Stimulated activated CD4-positive, alpha-beta T cell treated with anti-CD3 and anti-CD28 coated beads, Interleukin-12 subunit alpha, Interleukin-12 subunit beta, amount 100 ng/mL, for 4 hours (primary cell): ENCODE measurements around the gene RNF181.
"Not testable (repeated sequence)": the region's sequence is repeated elsewhere in the genome, so short reads cannot be mapped to it uniquely, and the experiment has no call there.

Source experiments
- DNase-seq: peaks from one replicate; pipeline ENCODE4 v3.0.0-alpha.2; 2020

Gene RNF181

GRCh38 chr2:85615413-85615728 lies 19.8 kb downstream of the RNF181 start:
- no peak for DNase-seq

DNA sequence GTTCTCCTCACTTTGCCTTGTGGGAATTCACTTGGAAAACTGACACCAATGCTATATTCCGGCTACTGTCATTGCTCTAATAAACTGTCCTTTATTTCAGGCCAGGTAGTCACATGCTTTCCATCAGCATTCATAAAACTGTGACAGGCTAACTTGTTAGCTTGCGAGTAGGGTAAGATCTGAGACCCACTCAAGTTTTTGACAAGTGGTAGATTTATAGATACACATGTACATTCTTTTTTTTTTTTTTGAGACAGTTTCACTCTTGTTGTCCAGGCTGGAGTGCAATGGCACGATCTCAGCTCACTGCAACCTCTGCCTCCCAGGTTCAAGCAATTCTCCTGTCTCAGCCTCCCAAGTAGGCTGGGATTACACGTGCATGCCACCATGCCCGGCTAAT lies 22.2 kb downstream of the RNF181 start:
- DNase-seq = not testable (repeated sequence)

GRCh38 chr2:85619617-85620016 lies 24.1 kb downstream of the RNF181 start:
- DNase-seq = no peak

GRCh38 chr2:85621338-85621737 lies 25.8 kb downstream of the RNF181 start:
- DNase-seq = no peak

DNA sequence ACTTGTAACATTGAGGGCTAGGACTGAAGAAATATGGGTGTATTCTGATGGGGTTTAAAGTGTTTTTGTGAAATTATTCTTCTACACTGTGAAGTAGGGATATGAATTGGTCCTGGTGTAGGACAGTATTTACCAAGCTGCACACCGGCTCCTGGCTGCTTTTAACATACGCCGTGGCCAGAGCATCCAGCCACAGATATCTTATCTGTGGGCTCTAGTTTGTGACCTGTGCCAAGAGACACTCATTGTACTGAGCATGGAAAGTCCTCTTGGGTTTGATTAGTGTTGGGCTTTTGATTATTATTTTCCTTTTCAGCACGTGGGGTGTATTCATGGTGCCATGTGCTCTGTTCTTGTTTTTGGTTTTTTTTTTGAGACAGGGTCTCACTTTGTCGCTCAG lies 28.4 kb downstream of the RNF181 start:
- no peak for DNase-seq

DNA sequence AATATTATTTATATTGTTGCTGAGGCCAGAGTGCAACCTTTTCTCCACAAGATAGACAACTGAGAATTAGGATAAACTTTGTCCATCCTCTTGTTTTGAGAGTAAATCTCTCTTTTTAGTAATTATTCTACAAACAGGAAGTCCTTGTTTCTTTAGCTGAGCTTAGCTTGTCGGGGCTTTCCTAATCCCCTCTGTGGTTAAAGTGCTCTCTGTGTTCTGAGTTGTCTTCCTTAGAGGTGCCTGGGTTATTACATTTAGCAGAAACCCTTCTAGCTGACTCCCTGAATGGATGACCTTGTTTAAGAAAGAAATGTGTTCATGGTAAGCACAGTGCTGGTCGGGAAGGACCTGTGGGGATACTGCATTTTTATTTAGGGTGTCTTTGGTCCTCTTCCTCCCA lies 33.1 kb downstream of the RNF181 start:
- no peak for DNase-seq

DNA sequence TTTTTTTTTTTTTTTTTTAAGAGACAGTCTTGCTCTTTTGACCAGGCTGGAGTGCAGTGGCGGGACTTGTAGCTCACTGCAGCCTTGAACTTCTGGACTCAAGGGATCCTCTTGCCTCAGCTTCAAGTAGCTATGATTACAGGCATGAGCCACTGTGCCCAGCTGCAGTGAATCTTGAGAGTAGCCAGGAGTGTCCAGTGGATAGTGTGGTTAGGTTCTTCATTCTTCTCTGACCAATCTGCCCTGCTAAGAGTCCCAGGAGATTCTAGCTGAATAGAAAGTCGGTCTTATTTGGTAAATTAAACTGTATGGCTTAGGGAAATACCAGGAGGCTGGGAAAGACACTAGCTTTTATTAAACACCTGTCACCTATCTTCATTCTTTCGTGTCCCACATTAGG lies 35.8 kb downstream of the RNF181 start:
- DNase-seq = no peak

GRCh38 chr2:85635011-85635410 lies 39.5 kb downstream of the RNF181 start:
- DNase-seq = no peak

DNA sequence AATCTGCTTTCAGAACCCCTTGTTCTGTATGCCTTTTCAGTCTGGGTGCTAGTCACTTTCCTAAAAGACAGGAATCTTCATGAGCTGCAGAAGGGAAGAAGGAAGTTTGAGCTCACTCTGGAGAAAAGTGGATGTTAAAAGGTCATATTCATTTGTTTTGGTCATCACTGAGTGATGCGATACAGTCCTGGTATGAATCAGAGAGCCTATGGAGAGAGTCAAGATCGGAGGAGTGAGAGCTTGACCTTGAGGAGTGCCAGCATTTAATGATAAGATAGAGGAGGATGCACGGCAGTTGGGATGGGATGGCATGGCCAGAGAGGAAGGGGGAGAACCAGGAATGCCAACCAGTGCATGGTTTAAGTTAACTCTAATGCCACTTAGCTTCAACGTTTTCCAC lies 40.1 kb downstream of the RNF181 start:
- DNase-seq = no peak

GRCh38 chr2:85642725-85643124 lies 47.2 kb downstream of the RNF181 start:
- DNase-seq = no peak

- no peak for DNase-seq
These were observed 49.4 kb downstream of the RNF181 start for GRCh38 chr2:85644909-85645308.

DNA sequence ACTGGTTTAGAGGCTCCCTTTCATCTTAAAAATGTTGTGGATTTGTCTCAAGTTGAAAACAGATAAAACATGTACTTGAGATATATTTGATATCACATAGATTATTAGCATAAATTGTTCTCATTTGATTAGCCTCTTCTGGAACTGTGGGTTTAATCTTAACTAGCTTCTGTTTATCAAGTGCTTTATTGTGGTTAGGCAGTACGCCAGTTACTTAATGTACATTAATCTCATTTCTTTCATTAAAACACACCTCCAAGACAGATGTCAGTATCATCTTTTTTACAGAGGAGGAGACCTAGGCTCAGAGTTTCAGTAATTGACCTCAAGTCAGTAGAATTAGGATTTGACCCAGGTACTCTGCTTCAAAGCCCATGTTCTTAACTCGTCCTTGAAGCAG lies 50.6 kb downstream of the RNF181 start:
- DNase-seq = no peak
